SK-MEL-5 (cell line): Measurements from ENCODE around the gene GPATCH11. TPM values are rescaled to one million over a fixed set of nuclear protein-coding genes. Genes with fewer than 3 reads are reported as not detected.
A peak's percentile ranks its signal among the peaks of the same experiment; 100 is the strongest.

Experiments used
- DNase-seq: peaks from one replicate; pipeline ENCODE4 v3.0.0-alpha.2; 2016; ENCODE audit warnings: low read depth, low spot score
- in situ Hi-C: cut with HindIII; loops from 2 replicates; pipeline ENCODE4 v1.10.0; 2016; ENCODE audit warnings: low sequenced_read_pairs, high pct_unique_total_duplicates, low pct_unique_long_range_greater_than_20kb
- polyA plus RNA-seq, 2 experiments: library from polyadenylated mRNA; depleted of rRNA; stranded (reverse); fragments of >200 nt; gene quantifications; 2 replicates each; pipeline ENCODE4 v1.2.3, GENCODE V29; 2015
- total RNA-seq: library from RNA; depleted of rRNA; stranded (reverse); fragments of >200 nt; shearing (Covaris generic); gene quantifications from 2 replicates; pipeline ENCODE4 v1.2.3, GENCODE V29; 2014; rRNA removed

Gene GPATCH11
- 15.6 and 17.6 TPM in 2 replicates for total RNA-seq
- polyA plus RNA-seq (2015; cell fraction: cytosol; rRNA removed): 13.8 and 16.9 TPM in 2 replicates
- polyA plus RNA-seq (2015; cell fraction: nucleus; rRNA removed): 6.8 and 7.8 TPM in 2 replicates

DNA sequence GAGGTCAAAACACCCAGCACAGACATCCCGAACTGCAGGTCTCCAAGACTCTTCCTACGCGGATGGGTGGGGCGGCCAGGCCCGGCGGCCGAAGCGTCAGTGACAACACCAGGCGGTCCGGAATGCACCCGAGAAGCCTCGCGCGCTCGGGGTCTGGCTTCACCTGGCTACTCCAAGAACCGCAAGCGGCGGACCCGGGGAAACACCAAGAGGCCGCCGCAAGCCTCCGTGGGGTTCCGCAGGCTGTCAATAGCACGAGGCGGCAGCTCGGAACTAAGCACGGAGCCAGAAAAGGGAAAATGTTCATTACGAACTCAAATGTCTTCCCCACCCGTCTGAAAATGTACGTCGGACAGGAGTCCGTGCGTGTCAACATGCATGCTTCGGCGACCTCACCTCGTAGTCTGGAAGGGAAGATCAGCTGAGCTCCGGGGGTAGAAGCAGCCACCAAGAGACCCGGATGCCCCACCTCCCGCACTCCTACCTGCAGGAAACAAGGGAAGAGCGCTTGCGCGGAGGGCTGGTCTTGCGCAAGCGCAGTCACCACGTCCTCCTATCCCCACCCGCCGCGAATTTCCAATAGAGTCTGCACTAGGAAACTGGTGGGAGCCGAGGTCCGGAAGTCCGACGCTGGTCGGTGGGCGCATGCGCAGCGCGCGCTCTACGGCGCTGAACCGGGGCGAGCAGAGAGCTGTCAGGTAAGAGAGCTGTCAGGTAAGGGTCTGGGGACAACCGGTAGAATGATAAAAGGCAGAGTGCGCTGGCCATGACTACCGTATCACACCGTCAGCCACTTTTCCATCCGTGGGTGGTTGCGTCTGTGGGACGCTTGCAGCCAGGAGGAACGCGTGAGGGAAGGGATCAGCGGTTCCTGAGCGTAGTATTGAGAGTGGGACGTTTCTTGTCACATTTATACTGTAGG, at the start of gene GPATCH11, which contains the start of gene HEATR5B:
Gene GPATCH11 (plus strand): TSS at position 646 of the 922 bp plus-strand sequence. CDS start 3,864 bp downstream, outside the sequence.
Gene HEATR5B (minus strand): TSS at position 500 of the 922 bp plus-strand sequence. CDS start 958 bp downstream, outside the sequence.
- DNase-seq: peak; percentile 98
- in situ Hi-C loops: no loop called here

DNA sequence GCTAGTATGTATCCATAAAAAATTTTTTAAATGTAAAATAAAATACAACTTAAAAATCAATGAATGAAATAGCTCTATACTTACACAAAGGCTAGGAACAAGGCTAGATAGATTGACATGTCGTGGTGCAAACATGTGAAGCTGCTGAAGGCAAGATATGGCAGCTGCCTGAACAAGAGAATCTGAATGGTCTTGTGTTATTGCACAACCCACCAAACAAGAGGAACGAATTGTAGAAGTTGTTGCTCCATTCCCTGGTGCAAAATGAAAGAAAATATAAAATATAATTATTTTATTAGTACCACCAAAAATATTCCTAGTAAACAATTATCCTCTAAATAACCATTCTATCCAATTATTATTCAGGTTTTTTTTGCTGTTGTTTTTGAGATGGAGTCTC, 46.5 kb upstream of the GPATCH11 start:
- in situ Hi-C loops: no loop called here

GRCh38 chr2:37039580-37039979, 44.7 kb upstream of the GPATCH11 start:
- in situ Hi-C loops: no loop called here
- no peak for DNase-seq

More for the DNA sequence above, 46.5 kb upstream of the GPATCH11 start:
- DNase-seq: no peak

DNA sequence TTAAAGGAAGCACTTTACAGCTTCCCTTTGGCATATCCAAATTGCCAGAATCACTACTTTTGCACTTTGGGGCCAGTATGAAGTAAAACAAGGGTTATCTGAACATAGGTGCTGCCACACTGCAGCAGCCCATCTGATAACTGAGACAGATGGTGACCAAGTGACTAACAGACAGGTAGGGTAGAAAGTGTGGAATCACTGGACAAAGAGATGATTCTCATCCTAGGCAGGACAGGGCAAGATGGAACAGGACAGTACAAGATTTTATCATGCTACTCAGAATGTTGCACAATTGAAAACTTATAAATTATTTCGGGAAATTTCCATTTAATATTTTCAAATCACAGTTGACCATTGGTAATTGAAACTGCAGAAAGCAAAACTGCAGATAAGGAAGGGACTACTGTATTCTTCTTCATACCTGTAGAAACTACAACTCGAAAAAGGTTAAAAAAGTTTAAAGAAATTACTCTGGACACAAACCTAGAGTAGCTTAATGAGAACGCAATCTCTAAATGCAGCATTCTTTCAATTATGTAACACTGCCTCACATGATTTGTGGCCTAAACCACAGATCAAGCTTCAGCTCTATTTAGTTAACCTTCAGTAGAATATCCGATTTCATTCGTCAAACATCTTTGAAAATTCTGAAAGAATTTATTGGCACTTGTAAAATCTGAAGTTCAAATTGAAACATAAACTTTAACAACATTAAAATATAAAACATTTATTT, 31.6 kb upstream of the GPATCH11 start:
- DNase-seq: peak; percentile 32
- in situ Hi-C loops: no loop called here

DNA sequence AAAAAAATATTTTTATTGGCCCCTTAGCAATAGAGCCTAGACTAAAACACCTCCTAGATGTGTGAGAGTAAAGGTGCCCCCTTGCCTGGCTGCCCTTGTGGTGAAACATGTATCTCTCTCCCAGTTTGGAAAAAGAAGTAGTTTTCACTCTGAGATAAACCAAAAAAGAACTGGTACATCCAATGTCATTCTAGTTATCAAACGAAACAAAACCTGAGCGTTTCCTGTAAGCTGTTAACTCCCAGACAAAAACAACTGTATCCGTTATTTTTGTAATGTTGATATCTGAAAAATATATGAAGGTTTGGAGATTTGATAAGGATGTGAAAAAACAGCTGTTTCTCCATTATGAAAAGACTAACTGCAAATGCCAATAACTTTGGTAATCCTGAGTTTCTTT, 24.5 kb upstream of the GPATCH11 start:
- no peak for DNase-seq
- in situ Hi-C loops: no loop called here

- in situ Hi-C loops: no loop called here
- no peak for DNase-seq
Observed at GRCh38 chr2:37060446-37060845, 23.9 kb upstream of the GPATCH11 start.

DNA sequence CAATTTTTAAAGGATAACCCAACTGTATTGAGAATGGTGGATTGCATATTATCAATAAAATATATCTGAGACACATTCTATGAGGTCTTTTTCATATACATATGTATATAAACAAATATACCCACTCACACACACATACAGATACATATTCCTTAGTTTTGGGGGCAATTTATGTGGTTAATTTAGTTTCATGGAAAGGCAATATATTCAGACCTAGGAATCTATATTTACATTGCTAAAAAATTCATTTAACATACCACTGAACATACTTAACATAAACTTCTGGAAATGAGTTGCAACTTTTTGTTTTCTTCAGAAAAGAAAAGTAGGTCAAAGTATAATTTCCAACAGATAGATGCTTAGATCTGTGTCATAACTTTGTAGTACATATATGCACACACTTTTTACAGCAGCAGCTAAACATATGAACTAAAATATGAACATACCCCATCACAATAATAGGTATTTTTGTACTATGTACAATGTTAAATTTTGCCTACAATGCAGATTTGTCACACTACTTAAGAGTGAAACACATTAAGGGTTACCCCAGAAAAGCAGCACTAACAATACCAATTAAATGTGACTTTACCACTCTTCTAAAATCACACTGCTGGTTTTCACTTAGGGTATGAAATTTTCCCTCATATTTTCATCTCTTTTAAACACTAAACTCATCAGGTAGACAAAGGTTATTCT, 23.2 kb upstream of the GPATCH11 start:
- in situ Hi-C loops: no loop called here
- DNase-seq: no peak

- in situ Hi-C loops: no loop called here
- DNase-seq: no peak
Observed at GRCh38 chr2:37061776-37062175, 22.5 kb upstream of the GPATCH11 start.

GRCh38 chr2:37068686-37069085, 15.6 kb upstream of the GPATCH11 start:
- DNase-seq: no peak
- in situ Hi-C loops: no loop called here

DNA sequence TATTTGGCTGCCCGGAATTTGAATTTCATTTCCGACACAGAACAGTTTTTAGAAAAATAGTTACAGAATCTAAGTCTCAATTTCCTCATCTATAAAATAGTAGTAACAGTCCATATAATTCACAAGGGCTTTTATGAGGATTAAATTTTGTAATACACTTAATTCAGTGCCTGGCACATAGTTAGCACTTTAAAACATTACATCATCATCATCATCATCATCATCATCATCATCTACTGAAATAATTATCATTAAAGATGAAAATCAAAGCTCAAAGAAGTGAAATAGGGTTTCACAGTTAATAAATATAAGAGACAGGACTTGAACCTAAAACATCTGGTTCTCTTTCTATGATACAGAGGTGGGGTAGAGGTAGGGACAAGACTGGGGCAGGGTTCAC, 13.4 kb upstream of the GPATCH11 start:
- no peak for DNase-seq

GRCh38 chr2:37080266-37080665, 4.1 kb upstream of the GPATCH11 start:
- no peak for DNase-seq
- in situ Hi-C loops: no loop called here

More for the DNA sequence above, 13.4 kb upstream of the GPATCH11 start:
- in situ Hi-C loops: no loop called here

- no peak for DNase-seq
- in situ Hi-C loops: no loop called here
Observed at GRCh38 chr2:37080689-37081088, 3.6 kb upstream of the GPATCH11 start.

DNA sequence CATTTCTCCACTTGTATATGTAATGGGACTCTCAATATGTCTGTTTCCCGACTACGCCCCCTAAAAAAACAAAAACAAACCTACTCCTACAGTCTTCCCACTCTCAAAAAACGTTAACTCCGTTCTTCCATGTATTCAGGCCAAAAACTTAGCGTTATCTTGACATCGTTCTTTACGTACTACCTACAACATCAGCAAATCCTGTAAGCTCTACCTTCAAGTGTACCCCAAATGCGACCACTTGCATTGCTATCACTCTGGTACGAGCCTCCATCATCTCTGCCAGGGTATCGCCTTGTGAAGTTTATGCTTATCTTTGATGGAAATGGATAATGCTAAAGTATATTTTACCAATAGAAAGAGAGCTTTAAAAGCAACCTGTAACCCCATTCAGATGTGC, 479 bp downstream of the GPATCH11 start:
- in situ Hi-C loops: no loop called here
- no peak for DNase-seq

DNA sequence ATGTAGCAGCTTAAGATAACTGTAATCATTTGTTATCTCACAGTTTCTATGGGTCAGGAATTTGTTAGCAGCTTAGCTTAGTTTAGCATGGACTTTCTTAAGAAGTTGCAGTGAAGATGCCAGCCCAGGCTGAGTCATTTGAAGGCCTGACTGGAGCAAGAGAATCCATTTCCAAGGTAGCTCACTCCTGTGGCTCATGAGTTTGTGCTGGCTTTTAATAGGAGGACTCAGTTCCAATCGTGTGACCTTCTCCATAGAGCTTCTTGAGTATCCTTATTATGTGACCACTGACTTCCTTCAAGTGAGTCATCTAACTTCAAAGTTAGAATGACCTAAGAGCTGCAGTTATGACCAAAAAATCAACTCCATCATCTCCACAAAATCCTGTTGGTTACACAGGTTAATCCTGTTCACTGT, 1.4 kb downstream of the GPATCH11 start:
- in situ Hi-C loops: no loop called here
- peak; percentile 38 for DNase-seq

DNA sequence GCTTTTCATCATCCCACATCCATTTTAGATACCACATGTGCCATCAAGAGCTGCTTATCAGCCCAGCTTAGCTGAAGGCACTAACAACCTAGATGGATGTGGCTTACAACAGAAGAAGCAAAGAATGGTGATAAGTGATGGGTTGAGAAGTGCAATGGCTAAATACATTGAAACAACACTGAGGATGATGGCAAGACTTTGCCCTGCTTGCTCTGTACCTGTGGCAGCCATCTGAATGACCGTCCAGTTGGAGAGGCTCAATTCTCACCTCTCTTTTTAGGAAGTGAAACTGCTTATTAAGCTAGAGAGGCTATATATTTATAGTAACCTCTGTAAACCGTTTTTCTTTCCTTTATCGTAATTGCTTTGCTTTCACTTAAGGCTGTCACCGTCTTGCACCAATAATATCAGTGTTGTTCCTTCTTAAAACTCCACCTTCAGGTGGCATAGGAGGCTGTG, 5.7 kb downstream of the GPATCH11 start:
- DNase-seq: no peak

GRCh38 chr2:37091873-37092272, 7.6 kb downstream of the GPATCH11 start:
- in situ Hi-C loops: no loop called here

More for the DNA sequence above, 5.7 kb downstream of the GPATCH11 start:
- in situ Hi-C loops: no loop called here

GRCh38 chr2:37096568-37096967, 12.2 kb downstream of the GPATCH11 start:
- DNase-seq: no peak
- in situ Hi-C loops: no loop called here

More at GRCh38 chr2:37091873-37092272, 7.6 kb downstream of the GPATCH11 start:
- DNase-seq: no peak
